Activated CD8-positive, alpha-beta memory T cell treated with anti-CD3 and anti-CD28 coated beads, Interleukin-2, amount 50 U/mL, for 24 hours (primary cell): ENCODE measurements around the gene YPEL3.

Source experiments
- DNase-seq: peaks from one replicate; pipeline ENCODE4 v3.0.0-alpha.2; 2020; ENCODE audit errors: extremely low read depth

YPEL3 gene

GRCh38 chr16:30049871-30050270 lies 46.1 kb downstream of the YPEL3 start:
- DNase-seq: no peak

GRCh38 chr16:30046588-30046987 lies 49.4 kb downstream of the YPEL3 start:
- no peak for DNase-seq

GRCh38 chr16:30046178-30046577 lies 49.8 kb downstream of the YPEL3 start:
- DNase-seq: no peak
